GM12874 (cell line): Measurements from ENCODE around the gene TCF4.

Experiments
- TF ChIP-seq, protein P1 (sequence below): IDR thresholded peaks from 2 replicates; pipeline ENCODE4 v1.5.1; 2011; ENCODE audit warnings: low read depth, mild to moderate bottlenecking, control low read depth, low read length, moderate library complexity; ENCODE audit not compliant: insufficient read depth

The TCF4 gene

DNA sequence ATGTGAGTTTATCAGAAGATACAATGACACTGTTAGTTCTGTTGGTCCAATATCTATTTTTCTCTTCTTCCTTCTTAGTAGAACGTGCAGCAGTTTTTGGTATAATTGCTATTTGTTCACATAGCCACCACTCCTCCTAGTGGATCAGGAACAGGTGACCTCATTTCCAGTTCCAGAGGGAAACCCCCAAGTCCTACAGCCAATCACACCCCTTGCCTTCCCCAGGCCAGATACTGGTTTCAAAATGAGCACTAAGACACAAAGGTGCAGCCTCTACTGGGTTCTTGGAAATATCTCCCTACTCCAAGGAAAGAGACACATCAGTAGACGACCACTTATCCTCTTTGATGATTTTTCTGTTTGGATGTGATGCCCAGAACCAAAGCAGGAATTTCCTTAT is 103.2 kb downstream of the TCF4 start:
- TF ChIP-seq, protein P1, sequence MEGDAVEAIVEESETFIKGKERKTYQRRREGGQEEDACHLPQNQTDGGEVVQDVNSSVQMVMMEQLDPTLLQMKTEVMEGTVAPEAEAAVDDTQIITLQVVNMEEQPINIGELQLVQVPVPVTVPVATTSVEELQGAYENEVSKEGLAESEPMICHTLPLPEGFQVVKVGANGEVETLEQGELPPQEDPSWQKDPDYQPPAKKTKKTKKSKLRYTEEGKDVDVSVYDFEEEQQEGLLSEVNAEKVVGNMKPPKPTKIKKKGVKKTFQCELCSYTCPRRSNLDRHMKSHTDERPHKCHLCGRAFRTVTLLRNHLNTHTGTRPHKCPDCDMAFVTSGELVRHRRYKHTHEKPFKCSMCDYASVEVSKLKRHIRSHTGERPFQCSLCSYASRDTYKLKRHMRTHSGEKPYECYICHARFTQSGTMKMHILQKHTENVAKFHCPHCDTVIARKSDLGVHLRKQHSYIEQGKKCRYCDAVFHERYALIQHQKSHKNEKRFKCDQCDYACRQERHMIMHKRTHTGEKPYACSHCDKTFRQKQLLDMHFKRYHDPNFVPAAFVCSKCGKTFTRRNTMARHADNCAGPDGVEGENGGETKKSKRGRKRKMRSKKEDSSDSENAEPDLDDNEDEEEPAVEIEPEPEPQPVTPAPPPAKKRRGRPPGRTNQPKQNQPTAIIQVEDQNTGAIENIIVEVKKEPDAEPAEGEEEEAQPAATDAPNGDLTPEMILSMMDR = no peak

DNA sequence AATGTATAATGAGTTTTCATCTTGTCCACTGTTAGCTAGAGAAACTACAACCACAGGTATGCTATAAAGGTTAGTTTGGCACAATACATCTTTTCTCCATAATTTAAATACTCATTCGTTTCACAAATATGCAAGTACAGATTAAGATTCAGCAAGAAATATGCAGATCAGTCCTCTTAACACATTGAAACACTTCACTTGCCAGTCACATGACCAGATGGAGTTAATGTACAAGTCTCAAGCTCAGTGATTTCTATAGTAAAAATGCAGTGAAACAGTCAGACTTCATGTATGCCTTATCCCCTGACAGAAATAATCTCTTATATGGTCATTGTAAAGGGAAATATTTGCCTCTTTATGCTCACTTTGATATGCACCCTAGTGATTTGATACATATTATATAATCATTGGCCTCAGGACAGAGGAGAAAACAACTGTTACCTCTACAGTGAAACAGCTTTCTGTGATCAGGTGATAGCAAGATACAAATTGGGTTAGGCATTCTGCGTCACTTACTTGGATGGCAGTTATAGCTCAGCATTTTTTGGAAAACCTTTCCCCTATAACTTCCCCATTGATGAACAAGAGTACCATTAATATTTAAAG is 104.6 kb downstream of the TCF4 start:
- TF ChIP-seq, protein P1 = no peak

DNA sequence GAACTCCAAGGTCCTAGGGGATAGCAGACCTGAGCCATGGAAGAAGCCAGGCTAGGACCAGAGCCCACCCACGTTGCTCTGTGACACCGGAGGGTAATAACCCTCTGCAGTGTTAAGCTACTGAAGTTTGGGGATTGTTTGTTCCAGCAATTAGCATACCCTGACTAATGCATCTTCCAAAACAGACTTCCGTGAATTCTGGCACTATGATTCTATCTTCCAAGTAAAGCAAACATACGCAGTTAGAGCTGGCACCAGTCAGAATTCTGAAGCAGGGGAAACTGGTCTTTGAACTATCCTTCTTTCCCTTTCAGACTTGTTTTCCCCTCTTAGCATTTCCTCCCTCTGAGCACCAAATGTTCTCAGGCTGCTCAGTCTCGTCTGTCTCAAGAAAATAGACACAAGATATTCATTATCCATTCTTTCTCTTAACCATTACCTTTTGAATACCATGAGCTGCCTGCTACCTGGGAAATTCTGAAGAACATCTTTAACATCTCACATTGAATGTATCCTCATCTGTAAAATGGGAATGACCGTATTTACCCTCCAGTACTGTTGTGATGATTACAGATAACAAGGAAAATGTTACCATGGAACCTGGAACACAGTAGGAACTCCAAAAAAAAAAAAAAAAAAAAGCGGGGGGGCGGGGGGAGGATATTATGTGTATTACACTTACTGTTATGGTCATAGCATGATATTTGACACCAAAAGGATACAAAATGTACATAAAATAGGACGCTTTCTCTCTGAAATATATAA is 108.2 kb downstream of the TCF4 start:
- TF ChIP-seq, protein P1 = no peak

DNA sequence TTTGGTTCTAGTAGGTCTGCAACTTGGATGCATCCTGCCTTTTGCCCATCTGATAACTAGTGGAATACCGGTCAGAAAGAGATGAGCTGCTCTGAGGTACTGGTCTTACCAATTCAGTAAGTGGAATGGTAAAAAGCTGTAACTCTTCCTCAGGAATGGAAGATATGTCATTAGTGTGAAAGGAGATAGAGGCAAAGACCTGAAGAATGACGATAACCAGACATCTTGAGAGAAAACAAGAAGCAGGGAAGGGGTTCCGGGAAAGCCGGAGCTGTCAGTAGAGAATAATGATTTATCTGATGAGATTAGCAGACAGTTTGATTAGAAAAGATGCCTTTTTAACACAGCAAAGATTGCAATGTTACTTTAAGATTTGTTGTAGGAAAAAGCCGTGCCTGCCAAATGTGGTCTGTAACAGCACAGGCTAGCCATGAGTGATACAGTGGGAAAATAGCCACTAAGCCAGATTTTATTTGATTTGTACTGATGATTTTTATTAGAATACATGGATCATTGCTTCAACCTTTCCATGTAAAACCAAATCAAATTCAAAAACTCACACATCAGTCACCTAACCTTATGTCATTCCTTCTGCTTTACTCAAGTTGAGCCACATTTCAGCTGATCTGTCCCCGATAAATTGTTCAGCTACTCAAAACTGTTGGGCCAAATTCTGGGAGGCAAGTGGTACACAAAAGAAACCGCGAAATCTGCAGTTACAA is 110.0 kb downstream of the TCF4 start:
- TF ChIP-seq, protein P1 = no peak

DNA sequence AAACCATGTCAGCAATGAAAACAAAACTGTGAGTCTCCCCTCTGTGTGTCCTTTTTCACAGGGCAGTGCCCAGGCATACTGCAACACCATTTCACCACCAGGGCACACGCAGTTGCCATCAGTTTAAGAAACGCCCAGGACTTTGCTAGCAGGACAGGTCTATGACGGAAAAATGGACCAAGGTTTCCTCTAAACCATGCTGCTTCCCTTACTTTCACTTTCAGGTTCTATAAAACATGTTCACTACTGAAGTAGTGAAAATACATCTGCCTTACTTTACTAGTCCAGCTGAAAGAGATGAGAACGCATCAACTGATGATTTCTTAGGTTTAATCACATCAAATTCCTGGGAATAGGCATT is 110.5 kb downstream of the TCF4 start:
- TF ChIP-seq, protein P1 = peak; percentile 19; the same call in 1 of the 2 replicates

DNA sequence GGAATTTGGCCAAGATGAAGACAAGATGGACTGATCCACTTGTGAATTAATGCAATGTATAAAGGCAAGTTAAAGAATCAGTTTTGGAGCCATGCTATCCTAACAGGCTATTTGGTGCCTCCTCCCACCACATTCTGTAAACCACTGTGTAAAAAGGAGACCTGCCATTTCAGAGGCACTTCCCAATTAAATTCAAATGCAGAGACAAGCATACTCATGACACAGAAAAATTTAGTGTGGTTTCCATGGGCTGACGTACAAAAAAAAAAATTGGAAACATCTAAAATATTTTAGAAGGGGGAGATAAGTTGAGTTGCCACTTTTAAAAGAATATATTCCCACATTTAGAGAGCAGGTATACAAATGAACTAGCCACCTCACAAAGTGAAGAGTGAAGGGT is 112.1 kb downstream of the TCF4 start:
- TF ChIP-seq, protein P1 = no peak

DNA sequence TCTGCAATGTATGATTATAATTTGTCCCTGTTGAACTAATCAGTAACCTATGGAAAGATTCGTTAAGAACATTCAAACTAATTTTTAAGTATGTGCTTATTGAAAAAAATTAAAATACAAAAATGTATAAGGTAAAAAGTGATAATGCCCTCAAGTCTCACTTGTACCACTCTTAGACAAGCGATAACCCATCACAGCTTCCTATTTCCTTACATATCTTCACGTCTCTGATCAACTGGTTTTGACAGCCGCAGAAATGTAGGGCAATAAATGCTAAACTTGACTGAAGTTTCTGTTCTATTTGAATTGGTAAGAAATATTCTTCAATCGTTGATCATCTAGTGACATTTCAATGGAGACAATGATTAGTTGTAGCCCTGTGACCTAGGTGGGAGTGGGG is 112.5 kb downstream of the TCF4 start:
- TF ChIP-seq, protein P1 = no peak
